ENCODE data around the gene SMAD4.

GRCh38 chr18:51100385-51101120 lies 70.5 kb downstream of the SMAD4 start:
- TF ChIP-seq CTCF (conservative IDR thresholded peaks at IDR 0.05) (no peak), EZH2 (IDR thresholded peaks at IDR 0.05; ENCODE audit: low read depth) (no peak)
